ENCODE measurements around the gene SVEP1.

DNA sequence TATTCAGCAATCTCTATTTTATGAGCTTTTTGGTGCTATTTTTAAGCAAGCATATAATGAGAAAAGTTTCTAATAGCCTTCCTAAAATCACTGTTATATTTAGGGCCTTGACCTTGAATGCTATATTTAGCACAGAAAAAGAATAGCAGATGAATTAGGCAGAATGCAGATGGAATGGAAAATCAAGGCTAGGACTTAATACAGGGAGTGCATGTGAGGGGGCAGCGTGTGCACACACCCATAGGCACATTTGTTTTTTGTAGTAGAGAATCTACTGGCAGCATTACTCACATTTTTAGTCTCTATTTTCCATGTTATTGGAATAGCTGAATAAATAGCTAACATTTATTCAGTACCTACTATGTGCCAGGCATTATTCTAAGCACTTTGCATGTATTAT lies 79.9 kb downstream of the SVEP1 start:
- TF ChIP-seq EZH2 (IDR thresholded peaks at IDR 0.05): no peak
- no peak for TF ChIP-seq POLR2AphosphoS5 (IDR thresholded peaks at IDR 0.05; ENCODE audit: borderline replicate concordance, low read depth, low read length)
- TF ChIP-seq FOXP2 (optimal IDR thresholded peaks at IDR 0.05; ENCODE audit: control extremely low read depth, extremely low read length, insufficient read depth): no peak
